SH-SY5Y (cell line): ENCODE data around the gene DAB2.

Source experiments
- GATA2 ChIP-seq: IDR thresholded peaks from 2 replicates; pipeline ENCODE4 v1.6.1; 2011; ENCODE audit warnings: mild to moderate bottlenecking, low read depth, low read length
- GATA3 ChIP-seq: IDR thresholded peaks from 2 replicates; pipeline ENCODE4 v1.6.1; 2011; ENCODE audit warnings: low read depth, mild to moderate bottlenecking, low read length, moderate library complexity

Gene DAB2

DNA sequence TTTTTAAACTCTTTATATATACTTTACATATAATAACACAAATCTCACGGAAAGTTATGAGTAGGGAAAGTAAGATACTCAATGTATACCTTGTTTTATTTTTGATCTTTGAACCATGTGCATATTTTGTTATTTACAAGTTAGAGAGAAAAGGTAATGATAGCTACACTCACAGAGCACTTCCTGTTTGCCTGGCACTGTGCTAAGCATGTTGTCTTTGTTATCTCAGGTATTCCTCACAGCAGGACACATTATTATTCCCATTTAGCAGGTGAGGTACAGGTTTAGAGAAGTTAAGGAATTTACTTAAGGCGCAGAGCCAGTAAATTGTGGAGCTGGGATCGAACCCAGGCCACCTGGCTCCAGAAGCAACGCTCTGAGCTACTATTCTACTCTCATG lies 63.5 kb downstream of the DAB2 start:
- TF ChIP-seq GATA3 (no peak), GATA2 (no peak)

GRCh38 chr5:39360471-39361111 lies 64.2 kb downstream of the DAB2 start:
- no peak for TF ChIP-seq GATA3
- TF ChIP-seq GATA2, result no peak

DNA sequence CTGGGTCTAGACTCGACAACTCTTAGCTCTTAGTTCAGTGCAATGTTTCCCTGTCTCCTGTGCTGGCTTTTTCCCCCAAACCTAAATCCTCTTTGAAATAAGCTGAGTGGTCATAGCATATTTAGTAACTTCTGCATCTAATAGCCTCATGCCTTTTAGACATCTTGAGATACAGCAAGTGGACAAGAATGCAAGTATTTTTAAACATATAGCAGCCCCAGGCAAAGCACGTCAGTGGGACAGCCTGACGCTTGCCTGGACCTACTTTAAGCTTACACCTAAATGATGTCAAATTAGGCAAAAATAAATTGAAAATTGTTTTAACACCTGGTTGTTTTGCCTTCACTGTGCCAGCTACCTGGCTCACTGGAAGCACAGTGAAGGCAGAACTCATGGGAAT lies 68.5 kb downstream of the DAB2 start:
- TF ChIP-seq GATA2 (no peak), GATA3 (no peak)

GRCh38 chr5:39355324-39355723 lies 69.5 kb downstream of the DAB2 start:
- TF ChIP-seq GATA3 (no peak), GATA2 (no peak)

- no peak for TF ChIP-seq GATA3
- no peak for TF ChIP-seq GATA2
These were observed 70.9 kb downstream of the DAB2 start for GRCh38 chr5:39353717-39354399.

- no peak for TF ChIP-seq GATA2
- TF ChIP-seq GATA3, result no peak
These were observed 71.8 kb downstream of the DAB2 start for GRCh38 chr5:39352951-39353350.

GRCh38 chr5:39352170-39352569 lies 72.6 kb downstream of the DAB2 start:
- TF ChIP-seq GATA2 (no peak), GATA3 (no peak)

GRCh38 chr5:39349484-39349883 lies 75.3 kb downstream of the DAB2 start:
- TF ChIP-seq GATA2 (no peak), GATA3 (no peak)

- TF ChIP-seq GATA3 (no peak), GATA2 (no peak)
These were observed 82.3 kb downstream of the DAB2 start for GRCh38 chr5:39342460-39342859.

DNA sequence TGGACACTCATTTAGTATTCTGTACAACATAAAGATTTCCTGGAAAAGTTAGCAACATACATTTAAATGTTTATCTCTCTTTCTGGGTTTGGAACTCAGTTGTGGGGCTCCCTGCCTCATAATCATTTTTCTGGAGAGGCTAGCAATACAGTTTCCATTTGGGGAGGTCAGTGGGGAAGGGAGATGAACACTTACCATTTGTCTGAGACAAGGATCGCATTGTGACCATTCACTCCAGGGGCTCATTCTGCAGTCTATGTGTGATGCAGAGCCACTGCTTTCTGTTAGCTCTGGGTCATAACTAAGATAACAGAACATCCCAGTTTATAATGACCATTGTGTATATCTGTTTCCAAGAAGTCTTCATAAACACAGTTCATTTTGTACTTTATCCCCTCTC lies 82.9 kb downstream of the DAB2 start:
- TF ChIP-seq GATA3 (no peak), GATA2 (no peak)

DNA sequence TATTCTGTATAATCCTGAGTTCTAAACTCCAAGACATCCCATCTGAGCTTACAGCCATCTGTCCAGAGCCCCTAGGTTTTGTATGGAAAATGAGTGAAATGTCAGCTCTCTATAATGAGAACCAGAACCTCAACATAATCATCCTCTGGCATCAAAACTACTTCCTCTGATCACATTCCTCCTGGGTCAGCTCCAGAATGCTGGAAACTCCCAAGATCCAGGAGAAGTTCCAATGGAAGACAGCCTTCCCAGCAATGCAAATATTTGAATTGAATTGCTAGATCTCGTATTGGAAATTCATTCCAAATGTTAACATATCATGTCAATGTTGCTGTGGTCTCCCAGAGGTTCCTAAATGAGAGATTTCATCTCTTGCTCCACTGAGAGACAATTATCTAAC lies 84.3 kb downstream of the DAB2 start:
- no peak for TF ChIP-seq GATA2
- TF ChIP-seq GATA3, result no peak

GRCh38 chr5:39337252-39337915 lies 87.4 kb downstream of the DAB2 start:
- TF ChIP-seq GATA3 (no peak), GATA2 (no peak)

- TF ChIP-seq GATA3 (no peak), GATA2 (no peak)
These were observed 91.7 kb downstream of the DAB2 start for GRCh38 chr5:39333104-39333503.

DNA sequence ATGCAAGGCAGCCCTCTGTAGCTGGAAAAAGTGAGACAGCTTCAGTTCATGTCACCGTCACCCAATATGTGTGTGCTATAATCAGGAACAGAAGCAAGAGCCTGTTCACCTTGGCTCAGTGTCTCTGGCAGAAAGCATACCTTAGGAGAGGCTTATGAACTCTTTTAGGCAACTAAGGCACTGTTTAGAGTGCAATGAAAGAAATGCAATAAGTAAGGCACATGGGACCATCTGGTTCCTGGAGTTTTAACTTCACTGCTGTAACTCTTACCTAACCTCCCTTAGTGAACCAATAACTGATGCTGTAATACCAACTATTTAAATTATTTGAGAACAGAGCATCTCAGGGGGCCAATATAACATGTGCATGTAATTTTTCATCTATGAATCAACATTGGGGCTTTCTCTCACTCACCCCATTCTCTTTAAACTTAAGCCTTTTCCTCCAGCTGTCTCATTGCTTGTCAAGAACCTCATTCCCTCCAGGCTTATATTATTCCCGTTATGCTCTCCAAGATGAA lies 92.9 kb downstream of the DAB2 start:
- TF ChIP-seq GATA2, result no peak
- TF ChIP-seq GATA3, result no peak

GRCh38 chr5:39328731-39329130 lies 96.0 kb downstream of the DAB2 start:
- no peak for TF ChIP-seq GATA3
- TF ChIP-seq GATA2, result no peak
